HL-60/S4 treated with retinoic acid at 250 ng/mL for 4 days and 3 days (cell line): ENCODE measurements around the gene RNF183.
"Not testable (repeated sequence)": the region's sequence is repeated elsewhere in the genome, so short reads cannot be mapped to it uniquely, and the experiment has no call there.

Experiments used
- in situ Hi-C: fragments of 300-500 bp; cut with MboI; formaldehyde crosslinking; loops from 2 replicates; pipeline ENCODE4 v1.7.0; 2022; ENCODE audit warnings: low sequenced_read_pairs

RNF183 gene

GRCh38 chr9:113317777-113318176, 14.6 kb upstream of the RNF183 start:
- in situ Hi-C loops = no loop called here

GRCh38 chr9:113316030-113316429, 12.9 kb upstream of the RNF183 start:
- in situ Hi-C loops = no loop called here

- in situ Hi-C loops = no loop called here
Measured at GRCh38 chr9:113315231-113315630, 12.1 kb upstream of the RNF183 start.

- in situ Hi-C loops = no loop called here
Measured at GRCh38 chr9:113313261-113313660, 10.1 kb upstream of the RNF183 start.

GRCh38 chr9:113311961-113312360, 8.8 kb upstream of the RNF183 start:
- in situ Hi-C loops = no loop called here

GRCh38 chr9:113310538-113310937, 7.4 kb upstream of the RNF183 start:
- in situ Hi-C loops = no loop called here

GRCh38 chr9:113309204-113309813, 6.1 kb upstream of the RNF183 start:
- in situ Hi-C loops = no loop called here

- in situ Hi-C loops = no loop called here
Measured at GRCh38 chr9:113307396-113307975, 4.3 kb upstream of the RNF183 start.

GRCh38 chr9:113306566-113306965, 3.4 kb upstream of the RNF183 start:
- in situ Hi-C loops = no loop called here

- in situ Hi-C loops = no loop called here
Measured at GRCh38 chr9:113301548-113301947, 1.6 kb downstream of the RNF183 start.

- in situ Hi-C loops = no loop called here
Measured at GRCh38 chr9:113299800-113300292, 3.3 kb downstream of the RNF183 start.

- in situ Hi-C loops = no loop called here
Measured at GRCh38 chr9:113298924-113299770, 4.0 kb downstream of the RNF183 start.

GRCh38 chr9:113298311-113298710, 4.9 kb downstream of the RNF183 start:
- in situ Hi-C loops = no loop called here

GRCh38 chr9:113296796-113297558, 6.2 kb downstream of the RNF183 start:
- in situ Hi-C loops = no loop called here

- in situ Hi-C loops = not testable (repeated sequence)
Measured at GRCh38 chr9:113296247-113296646, 6.9 kb downstream of the RNF183 start.

- in situ Hi-C loops = no loop called here
Measured at GRCh38 chr9:113293285-113293878, 9.8 kb downstream of the RNF183 start.

GRCh38 chr9:113290052-113290607, 13.0 kb downstream of the RNF183 start:
- in situ Hi-C loops = no loop called here

GRCh38 chr9:113289091-113289490, 14.1 kb downstream of the RNF183 start:
- in situ Hi-C loops = no loop called here

- in situ Hi-C loops = no loop called here
Measured at GRCh38 chr9:113281356-113281755, 21.8 kb downstream of the RNF183 start.

GRCh38 chr9:113278840-113279239, 24.3 kb downstream of the RNF183 start:
- in situ Hi-C loops = no loop called here
